HG03159 (cell line): ENCODE measurements around the gene SLC46A1.

Source experiments
- ATAC-seq: cut with Tn5 transposase; IDR thresholded peaks from one replicate; pipeline ENCODE4 v1.9.1; 2021; ENCODE audit warnings: mild to moderate bottlenecking, moderate library complexity; ENCODE audit not compliant: unreplicated experiment

Gene SLC46A1

GRCh38 chr17:28363776-28364650 is 42.0 kb downstream of the SLC46A1 start:
- no peak for ATAC-seq

GRCh38 chr17:28363186-28363585 is 42.8 kb downstream of the SLC46A1 start:
- ATAC-seq = no peak

GRCh38 chr17:28357901-28358197 is 48.2 kb downstream of the SLC46A1 start:
- no peak for ATAC-seq

- ATAC-seq = peak; percentile 91
Measured at GRCh38 chr17:28357061-28357900, 48.7 kb downstream of the SLC46A1 start, which contains the start of gene POLDIP2. Gene POLDIP2, minus strand, starts transcription at chr17:28357527. Its CDS starts 79 bp downstream, at chr17:28357448.

GRCh38 chr17:28350271-28350670 is 55.7 kb downstream of the SLC46A1 start:
- no peak for ATAC-seq

GRCh38 chr17:28348979-28349378 is 57.0 kb downstream of the SLC46A1 start:
- ATAC-seq = no peak

GRCh38 chr17:28347261-28347891 is 58.6 kb downstream of the SLC46A1 start:
- ATAC-seq = no peak

- no peak for ATAC-seq
Measured at GRCh38 chr17:28346746-28347246, 59.2 kb downstream of the SLC46A1 start.

GRCh38 chr17:28346199-28346580 is 59.8 kb downstream of the SLC46A1 start:
- ATAC-seq = no peak

- ATAC-seq = no peak
Measured at GRCh38 chr17:28345419-28346198, 60.4 kb downstream of the SLC46A1 start.
